ENCODE measurements around the gene KNSTRN. TPM values are rescaled to one million over a fixed set of nuclear protein-coding genes. Genes with fewer than 3 reads are reported as not detected.

Gene KNSTRN
- total RNA-seq, 4 donors from 2014 or later = 7.9 to 24.9 (median 12.9) TPM

GRCh38 chr15:40409366-40409765, 26.8 kb downstream of the KNSTRN start:
- TF ChIP-seq, protein P1, sequence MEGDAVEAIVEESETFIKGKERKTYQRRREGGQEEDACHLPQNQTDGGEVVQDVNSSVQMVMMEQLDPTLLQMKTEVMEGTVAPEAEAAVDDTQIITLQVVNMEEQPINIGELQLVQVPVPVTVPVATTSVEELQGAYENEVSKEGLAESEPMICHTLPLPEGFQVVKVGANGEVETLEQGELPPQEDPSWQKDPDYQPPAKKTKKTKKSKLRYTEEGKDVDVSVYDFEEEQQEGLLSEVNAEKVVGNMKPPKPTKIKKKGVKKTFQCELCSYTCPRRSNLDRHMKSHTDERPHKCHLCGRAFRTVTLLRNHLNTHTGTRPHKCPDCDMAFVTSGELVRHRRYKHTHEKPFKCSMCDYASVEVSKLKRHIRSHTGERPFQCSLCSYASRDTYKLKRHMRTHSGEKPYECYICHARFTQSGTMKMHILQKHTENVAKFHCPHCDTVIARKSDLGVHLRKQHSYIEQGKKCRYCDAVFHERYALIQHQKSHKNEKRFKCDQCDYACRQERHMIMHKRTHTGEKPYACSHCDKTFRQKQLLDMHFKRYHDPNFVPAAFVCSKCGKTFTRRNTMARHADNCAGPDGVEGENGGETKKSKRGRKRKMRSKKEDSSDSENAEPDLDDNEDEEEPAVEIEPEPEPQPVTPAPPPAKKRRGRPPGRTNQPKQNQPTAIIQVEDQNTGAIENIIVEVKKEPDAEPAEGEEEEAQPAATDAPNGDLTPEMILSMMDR (IDR thresholded peaks at IDR 0.05; ENCODE audit: low read depth) = no peak

DNA sequence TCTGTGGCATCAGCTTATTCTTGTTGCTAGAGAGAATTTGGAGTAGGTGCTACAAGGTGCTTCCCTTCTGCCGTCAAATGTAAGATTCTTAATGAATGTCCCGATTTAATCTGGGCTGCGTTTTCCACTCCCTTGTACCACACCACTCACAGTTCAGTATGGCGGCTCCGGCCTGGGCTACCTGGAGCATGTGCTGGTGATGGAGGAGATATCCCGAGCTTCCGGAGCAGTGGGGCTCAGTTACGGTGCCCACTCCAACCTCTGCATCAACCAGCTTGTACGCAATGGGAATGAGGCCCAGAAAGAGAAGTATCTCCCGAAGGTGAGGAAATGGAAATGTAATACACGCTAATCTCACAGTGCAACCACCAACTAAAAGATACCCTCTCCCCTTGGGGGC, 28.0 kb downstream of the KNSTRN start:
- TF ChIP-seq, protein P1 (IDR thresholded peaks at IDR 0.05; ENCODE audit: low read depth) = no peak

DNA sequence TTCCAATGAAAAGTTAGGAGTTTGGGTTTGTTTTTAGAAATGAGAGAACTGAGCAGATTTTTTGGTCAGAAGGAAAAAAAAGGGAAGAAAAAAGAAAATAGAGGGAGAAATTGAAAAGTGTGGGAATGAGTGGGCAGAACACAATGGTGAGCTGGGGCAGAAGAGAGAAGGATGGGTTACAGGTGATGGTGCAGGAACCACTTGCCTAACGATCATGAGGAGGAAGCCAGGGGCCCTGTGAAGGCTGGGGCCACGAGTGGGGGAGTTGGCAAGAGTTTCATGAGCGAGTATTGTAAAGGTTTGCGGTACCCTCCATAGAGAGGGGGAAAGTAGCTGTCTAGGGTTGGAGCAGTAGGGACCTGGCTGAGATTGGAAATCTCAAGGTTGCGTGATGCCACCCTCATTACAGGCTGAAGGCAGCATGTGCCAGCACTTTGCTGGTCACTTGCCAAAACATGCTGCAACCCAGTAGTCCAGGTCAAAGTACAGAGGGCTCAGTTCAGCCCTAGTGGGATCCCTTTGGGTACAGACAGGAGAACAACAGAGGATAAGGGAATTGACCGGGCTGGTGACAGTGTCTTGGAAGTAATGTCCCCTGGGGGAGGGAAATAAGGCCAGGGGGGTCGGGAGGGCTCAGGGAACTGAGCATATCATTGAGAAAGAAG, 29.7 kb downstream of the KNSTRN start:
- TF ChIP-seq, protein P1 (IDR thresholded peaks at IDR 0.05; ENCODE audit: low read depth) = no peak

GRCh38 chr15:40413036-40413435, 30.5 kb downstream of the KNSTRN start:
- TF ChIP-seq, protein P1 (IDR thresholded peaks at IDR 0.05; ENCODE audit: low read depth) = no peak

- TF ChIP-seq, protein P1 (IDR thresholded peaks at IDR 0.05; ENCODE audit: low read depth) = no peak
These were observed 32.3 kb downstream of the KNSTRN start for GRCh38 chr15:40414816-40415215.

DNA sequence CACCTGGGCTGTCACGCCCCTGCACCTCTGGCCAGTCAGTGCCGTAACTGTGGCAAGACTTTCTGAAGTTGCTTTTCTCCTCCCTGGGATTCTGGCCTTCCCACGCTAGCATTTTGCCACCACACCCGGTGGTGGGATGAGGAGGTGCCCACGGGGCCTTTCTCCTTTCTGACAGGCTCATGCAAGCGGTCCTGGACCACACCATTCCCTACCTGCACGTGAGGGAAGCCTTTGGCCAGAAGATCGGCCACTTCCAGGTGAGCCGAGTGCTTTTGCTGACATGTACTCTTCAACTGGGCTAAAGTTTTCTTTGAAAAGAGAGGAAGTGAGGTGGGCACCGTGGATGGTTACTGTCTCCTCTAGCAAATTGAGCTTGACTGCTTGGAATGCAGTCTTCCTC, 32.7 kb downstream of the KNSTRN start:
- TF ChIP-seq, protein P1 (IDR thresholded peaks at IDR 0.05; ENCODE audit: low read depth) = no peak

GRCh38 chr15:40416056-40416455, 33.5 kb downstream of the KNSTRN start:
- TF ChIP-seq, protein P1 (IDR thresholded peaks at IDR 0.05; ENCODE audit: low read depth) = no peak
